ENCODE results near the gene PLA2G2A.

GRCh38 chr1:19960591-19960990 lies 18.8 kb downstream of the PLA2G2A start:
- TF ChIP-seq POLR2A (IDR thresholded peaks at IDR 0.05) (no peak), CTCF (IDR thresholded peaks at IDR 0.05) (no peak), POLR2AphosphoS5 (IDR thresholded peaks at IDR 0.05) (no peak), EP300 (IDR thresholded peaks at IDR 0.05) (no peak)
